HEK293 (cell line): ENCODE data around the gene SLC22A4.

ENCODE experiments used
- CTCF ChIA-PET: fragments of 350-600 bp; formaldehyde crosslinking; extraction: SDS; loops from one replicate; lab custom pipeline; 2021; ENCODE audit warnings: antibody characterized with exemption; lab: Yijun Ruan, JAX
- POLR2A ChIA-PET: fragments of 300-600 bp; formaldehyde crosslinking; extraction: SDS; loops from one replicate; lab custom pipeline; 2020; ENCODE audit warnings: antibody characterized with exemption, inconsistent platforms; lab: Yijun Ruan, JAX
- H3K27ac ChIP-seq: fragments of 200-500 bp; sonication (Bioruptor generic); 2 replicates; pipeline ENCODE4 v1.5.1; 2014; ENCODE audit warnings: low read depth, low read length, control low read depth, inconsistent platforms; ENCODE audit errors: extremely low read depth
- H3K36me3 ChIP-seq, 2 experiments: fragments of 200-500 bp in 1 of 2; sonication (Bioruptor generic) in 1 of 2; 1 replicate in 1 of 2; 2 replicates in 1 of 2; pipeline ENCODE4 v1.5.1; 2014 to 2017; ENCODE audit warnings: inconsistent platforms in 2 of 2, low read length in 2 of 2; ENCODE audit not compliant: control insufficient read depth in 2 of 2, insufficient read depth in 1 of 2
- H3K4me1 ChIP-seq: fragments of 200-500 bp; sonication (Bioruptor generic); 2 replicates; pipeline ENCODE4 v1.5.1; 2014; ENCODE audit warnings: mild to moderate bottlenecking, low read length, inconsistent platforms; ENCODE audit not compliant: control insufficient read depth, insufficient read depth
- H3K4me3 ChIP-seq: 2 replicates; pipeline ENCODE4 v1.5.1; 2011; ENCODE audit warnings: low read depth, mild to moderate bottlenecking, control low read depth, low read length, moderate library complexity
- H3K9me3 ChIP-seq: fragments of 200-500 bp; sonication (Bioruptor generic); 2 replicates; pipeline ENCODE4 v1.5.1; 2014; ENCODE audit warnings: low read depth, low read length, inconsistent platforms; ENCODE audit not compliant: control insufficient read depth, insufficient read depth
- EGR2 ChIP-seq: fragments of 450-650 bp; formaldehyde crosslinking; IDR thresholded peaks from 2 replicates; pipeline ENCODE4 v1.5.1; 2016; ENCODE audit warnings: low read depth, missing biosample characterization, missing genetic modification characterization
- PRDM1 ChIP-seq: fragments of 450-650 bp; formaldehyde crosslinking; IDR thresholded peaks from 2 replicates; pipeline ENCODE4; 2016; ENCODE audit warnings: missing biosample characterization, missing genetic modification characterization
- RBAK ChIP-seq: fragments of 450-650 bp; formaldehyde crosslinking; IDR thresholded peaks from 2 replicates; pipeline ENCODE4 v1.5.1; 2016; ENCODE audit warnings: missing biosample characterization, missing genetic modification characterization
- YY2 ChIP-seq: fragments of 450-650 bp; formaldehyde crosslinking; IDR thresholded peaks from 2 replicates; pipeline ENCODE4 v1.5.1; 2016; ENCODE audit warnings: missing biosample characterization, missing genetic modification characterization
- ZBTB8A ChIP-seq: fragments of 450-650 bp; formaldehyde crosslinking; IDR thresholded peaks from 2 replicates; pipeline ENCODE4 v1.5.1; 2016; ENCODE audit warnings: missing biosample characterization, missing genetic modification characterization
- ZNF140 ChIP-seq: fragments of 450-650 bp; formaldehyde crosslinking; IDR thresholded peaks from 2 replicates; pipeline ENCODE4 v1.5.1; 2016; ENCODE audit warnings: missing biosample characterization, missing genetic modification characterization
- ZNF16 ChIP-seq: fragments of 450-650 bp; formaldehyde crosslinking; IDR thresholded peaks from 2 replicates; pipeline ENCODE4 v1.5.1; 2016; ENCODE audit warnings: low read depth, missing biosample characterization, missing genetic modification characterization
- ZNF341 ChIP-seq: fragments of 450-650 bp; formaldehyde crosslinking; IDR thresholded peaks from 2 replicates; pipeline ENCODE4; 2016; ENCODE audit warnings: low read depth, missing biosample characterization, missing genetic modification characterization
- ZNF366 ChIP-seq: fragments of 450-650 bp; formaldehyde crosslinking; conservative IDR thresholded peaks from 2 replicates; pipeline ENCODE4 v1.5.1; 2016; ENCODE audit warnings: missing biosample characterization, missing genetic modification characterization
- ZNF391 ChIP-seq: fragments of 450-650 bp; formaldehyde crosslinking; IDR thresholded peaks from 2 replicates; pipeline ENCODE4 v1.5.1; 2016; ENCODE audit warnings: low read depth, missing biosample characterization, missing genetic modification characterization, borderline replicate concordance
- ZNF48 ChIP-seq: fragments of 450-650 bp; formaldehyde crosslinking; IDR thresholded peaks from 2 replicates; pipeline ENCODE4 v1.5.1; 2016; ENCODE audit warnings: missing biosample characterization, missing genetic modification characterization
- ZNF513 ChIP-seq: fragments of 450-650 bp; IDR thresholded peaks from 2 replicates; pipeline ENCODE4 v1.5.1; 2018; ENCODE audit warnings: missing biosample characterization, missing genetic modification characterization
- ZNF544 ChIP-seq: fragments of 450-650 bp; formaldehyde crosslinking; IDR thresholded peaks from 2 replicates; pipeline ENCODE4 v1.5.0; 2017; ENCODE audit warnings: missing biosample characterization, missing genetic modification characterization
- ZNF654 ChIP-seq: fragments of 450-650 bp; formaldehyde crosslinking; IDR thresholded peaks from 2 replicates; pipeline ENCODE4 v1.5.1; 2016; ENCODE audit warnings: low read depth, missing biosample characterization, missing genetic modification characterization
- ZNF664 ChIP-seq: fragments of 450-650 bp; formaldehyde crosslinking; IDR thresholded peaks from 2 replicates; pipeline ENCODE4 v1.5.1; 2016; ENCODE audit warnings: missing biosample characterization, missing genetic modification characterization
- ZNF777 ChIP-seq: fragments of 450-650 bp; formaldehyde crosslinking; IDR thresholded peaks from 2 replicates; pipeline ENCODE4 v1.5.1; 2017; ENCODE audit warnings: missing biosample characterization, missing genetic modification characterization, borderline replicate concordance
- ZSCAN23 ChIP-seq: fragments of 450-650 bp; formaldehyde crosslinking; IDR thresholded peaks from 2 replicates; pipeline ENCODE4 v1.5.1; 2016; ENCODE audit warnings: missing biosample characterization, missing genetic modification characterization
- TF ChIP-seq, protein P1 (sequence below): fragments of 450-650 bp; formaldehyde crosslinking; IDR thresholded peaks from 2 replicates; pipeline ENCODE4 v1.5.1; 2016; ENCODE audit warnings: missing biosample characterization, missing genetic modification characterization
- TF ChIP-seq, protein P2 (sequence below): fragments of 450-650 bp; formaldehyde crosslinking; IDR thresholded peaks from 2 replicates; pipeline ENCODE4 v1.5.1; 2016; ENCODE audit warnings: missing biosample characterization, missing genetic modification characterization
- TF ChIP-seq, protein P3 (sequence below): fragments of 450-650 bp; formaldehyde crosslinking; IDR thresholded peaks from 2 replicates; pipeline ENCODE4 v1.5.1; 2016; ENCODE audit warnings: missing biosample characterization, missing genetic modification characterization

Gene SLC22A4

GRCh38 chr5:132272311-132273210 lies 21.6 kb upstream of the SLC22A4 start:
- CTCF ChIA-PET, result interaction anchor here (0.6 to 2.5 kb wide), 28 partner anchors 8 to 230 kb away, joined by 3 to 24 read pairs (median 4); partner anchors contain the start of genes PDLIM4, SLC22A4 and SLC22A5
- H3K4me1 ChIP-seq, result no peaks in the 10 kb centered on the region
- no peak for TF ChIP-seq PRDM1 (tag by site-specific recombination)
- TF ChIP-seq ZNF341 (tag by site-specific recombination), result peak; percentile 59
- no peak for TF ChIP-seq YY2 (tag by site-specific recombination)
- TF ChIP-seq ZNF366, result peak; percentile 45; the same call in 1 of the 2 replicates
- 0 out of 2 replicates have a peak, but pooled peaks have one; percentile 24 for TF ChIP-seq ZBTB8A (tag by site-specific recombination)
- no peak for TF ChIP-seq ZNF513
- TF ChIP-seq, protein P1, sequence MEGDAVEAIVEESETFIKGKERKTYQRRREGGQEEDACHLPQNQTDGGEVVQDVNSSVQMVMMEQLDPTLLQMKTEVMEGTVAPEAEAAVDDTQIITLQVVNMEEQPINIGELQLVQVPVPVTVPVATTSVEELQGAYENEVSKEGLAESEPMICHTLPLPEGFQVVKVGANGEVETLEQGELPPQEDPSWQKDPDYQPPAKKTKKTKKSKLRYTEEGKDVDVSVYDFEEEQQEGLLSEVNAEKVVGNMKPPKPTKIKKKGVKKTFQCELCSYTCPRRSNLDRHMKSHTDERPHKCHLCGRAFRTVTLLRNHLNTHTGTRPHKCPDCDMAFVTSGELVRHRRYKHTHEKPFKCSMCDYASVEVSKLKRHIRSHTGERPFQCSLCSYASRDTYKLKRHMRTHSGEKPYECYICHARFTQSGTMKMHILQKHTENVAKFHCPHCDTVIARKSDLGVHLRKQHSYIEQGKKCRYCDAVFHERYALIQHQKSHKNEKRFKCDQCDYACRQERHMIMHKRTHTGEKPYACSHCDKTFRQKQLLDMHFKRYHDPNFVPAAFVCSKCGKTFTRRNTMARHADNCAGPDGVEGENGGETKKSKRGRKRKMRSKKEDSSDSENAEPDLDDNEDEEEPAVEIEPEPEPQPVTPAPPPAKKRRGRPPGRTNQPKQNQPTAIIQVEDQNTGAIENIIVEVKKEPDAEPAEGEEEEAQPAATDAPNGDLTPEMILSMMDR (tag by site-specific recombination), result peak; percentile 26; the same call in 1 of the 2 replicates
- no peak for TF ChIP-seq RBAK
- peak; percentile 61 for TF ChIP-seq ZNF654 (tag by site-specific recombination)
- TF ChIP-seq ZNF777 (tag by site-specific recombination), result no peak
- TF ChIP-seq, all 188 proteins: peak for 5
- POLR2A ChIA-PET, result interaction anchor here (2.5 kb wide), 1 partner anchor 21 kb away, joined by 10 read pairs; the partner anchor contains the start of gene SLC22A4
- H3K4me3 ChIP-seq, result no peak overlapping the region
- no peaks in the 10 kb centered on the region for H3K9me3 ChIP-seq
- no peak overlapping the region for H3K27ac ChIP-seq
- no peaks in the 10 kb centered on the region for H3K36me3 ChIP-seq

DNA sequence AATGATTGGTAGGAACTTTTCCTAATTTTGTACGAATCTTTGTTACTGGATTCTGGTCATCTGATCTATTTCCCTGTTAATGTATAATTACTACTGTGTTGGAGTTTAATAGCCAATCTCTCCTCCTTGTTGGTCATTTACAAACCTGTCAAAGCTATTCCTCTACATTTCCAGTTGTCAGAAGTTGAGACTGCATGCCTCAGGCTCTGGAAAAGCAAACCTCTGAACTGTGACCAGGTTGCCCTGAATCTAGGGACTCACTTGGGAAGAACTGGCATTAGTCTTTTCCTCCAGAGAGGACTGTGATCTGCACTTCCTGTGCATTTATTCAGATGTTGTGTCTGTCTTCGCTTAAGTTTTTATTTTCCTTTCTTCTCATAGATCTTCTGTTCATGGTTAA lies 20.6 kb upstream of the SLC22A4 start:
- CTCF ChIA-PET, result interaction anchor here (0.6 to 2.5 kb wide), 11 partner anchors 8 to 229 kb away, joined by 3 to 24 read pairs (median 5); partner anchors contain the start of genes SLC22A4 and SLC22A5
- Histone ChIP-seq H3K27ac (no peak overlapping the region), H3K36me3 (no peaks in the 10 kb centered on the region), H3K4me1 (no peaks in the 10 kb centered on the region), H3K4me3 (no peak overlapping the region), H3K9me3 (no peaks in the 10 kb centered on the region)
- POLR2A ChIA-PET, result interaction anchor here (2.5 kb wide), 1 partner anchor 20 kb away, joined by 10 read pairs; the partner anchor contains the start of gene SLC22A4
- TF ChIP-seq ZNF664 (tag by site-specific recombination), result no peak
- TF ChIP-seq, all 188 proteins: peak for 0

GRCh38 chr5:132274050-132274792 lies 20.0 kb upstream of the SLC22A4 start:
- ChIA-PET POLR2A (interaction anchor here (2.5 kb wide), 1 partner anchor 19 kb away, joined by 10 read pairs; the partner anchor contains the start of gene SLC22A4), CTCF (interaction anchor here (0.7 to 2.5 kb wide), 7 partner anchors 7 to 152 kb away, joined by 3 to 24 read pairs (median 5); no protein-coding TSS in a partner anchor)
- Histone ChIP-seq H3K9me3 (no peaks in the 10 kb centered on the region), H3K4me3 (no peak overlapping the region), H3K4me1 (no peaks in the 10 kb centered on the region), H3K27ac (no peak overlapping the region), H3K36me3 (no peaks in the 10 kb centered on the region)
- TF ChIP-seq ZNF391 (tag by site-specific recombination) (no peak), EGR2 (tag by site-specific recombination) (peak; percentile 88), ZSCAN23 (tag by site-specific recombination) (no peak), ZNF544 (no peak), ZNF48 (tag by site-specific recombination) (no peak), ZNF16 (tag by site-specific recombination) (no peak), ZNF140 (tag by site-specific recombination) (no peak)
- TF ChIP-seq, protein P2, sequence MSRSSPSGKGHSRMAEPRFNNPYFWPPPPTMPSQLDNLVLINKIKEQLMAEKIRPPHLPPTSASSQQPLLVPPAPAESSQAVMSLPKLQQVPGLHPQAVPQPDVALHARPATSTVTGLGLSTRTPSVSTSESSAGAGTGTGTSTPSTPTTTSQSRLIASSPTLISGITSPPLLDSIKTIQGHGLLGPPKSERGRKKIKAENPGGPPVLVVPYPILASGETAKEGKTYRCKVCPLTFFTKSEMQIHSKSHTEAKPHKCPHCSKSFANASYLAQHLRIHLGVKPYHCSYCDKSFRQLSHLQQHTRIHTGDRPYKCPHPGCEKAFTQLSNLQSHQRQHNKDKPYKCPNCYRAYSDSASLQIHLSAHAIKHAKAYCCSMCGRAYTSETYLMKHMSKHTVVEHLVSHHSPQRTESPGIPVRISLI (tag by site-specific recombination), result no peak
- TF ChIP-seq, protein P3, sequence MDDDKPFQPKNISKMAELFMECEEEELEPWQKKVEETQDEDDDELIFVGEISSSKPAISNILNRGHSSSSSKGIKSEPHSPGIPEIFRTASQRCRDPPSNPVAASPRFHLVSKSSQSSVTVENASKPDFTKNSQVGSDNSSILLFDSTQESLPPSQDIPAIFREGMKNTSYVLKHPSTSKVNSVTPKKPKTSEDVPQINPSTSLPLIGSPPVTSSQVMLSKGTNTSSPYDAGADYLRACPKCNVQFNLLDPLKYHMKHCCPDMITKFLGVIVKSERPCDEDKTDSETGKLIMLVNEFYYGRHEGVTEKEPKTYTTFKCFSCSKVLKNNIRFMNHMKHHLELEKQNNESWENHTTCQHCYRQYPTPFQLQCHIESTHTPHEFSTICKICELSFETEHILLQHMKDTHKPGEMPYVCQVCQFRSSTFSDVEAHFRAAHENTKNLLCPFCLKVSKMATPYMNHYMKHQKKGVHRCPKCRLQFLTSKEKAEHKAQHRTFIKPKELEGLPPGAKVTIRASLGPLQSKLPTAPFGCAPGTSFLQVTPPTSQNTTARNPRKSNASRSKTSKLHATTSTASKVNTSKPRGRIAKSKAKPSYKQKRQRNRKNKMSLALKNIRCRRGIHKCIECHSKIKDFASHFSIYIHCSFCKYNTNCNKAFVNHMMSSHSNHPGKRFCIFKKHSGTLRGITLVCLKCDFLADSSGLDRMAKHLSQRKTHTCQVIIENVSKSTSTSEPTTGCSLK, result no peak
